ENCODE measurements around the gene XCL1. TPM values are rescaled to one million over a fixed set of nuclear protein-coding genes. Genes with fewer than 3 reads are reported as not detected.

XCL1 gene
- polyA plus RNA-seq, 1 donor from 2014 or later = 2.3 TPM

GRCh38 chr1:168609741-168610510, 33.5 kb downstream of the XCL1 start:
- Histone ChIP-seq H3K4me2 (ENCODE audit: low read length) (no peak overlapping the region), H2AFZ (ENCODE audit: low read depth, low read length) (no peak overlapping the region), H3K36me3 (ENCODE audit: insufficient read depth, low read length) (no peaks in the 10 kb centered on the region), H3K9ac (ENCODE audit: low read length) (peak overlapping the region; percentile 44), H4K20me1 (ENCODE audit: insufficient read depth) (no peaks in the 10 kb centered on the region), H3K79me2 (replicated peaks; ENCODE audit: insufficient read depth, low read length) (no peaks in the 10 kb centered on the region), H3K27ac (ENCODE audit: low read length) (peak overlapping the region; percentile 59), H3K9me2 (ENCODE audit: insufficient read depth, low read length) (no peaks in the 10 kb centered on the region), H3K4me3 (ENCODE audit: low read length) (peak overlapping the region; percentile 8), H3K27me3 (ENCODE audit: insufficient read depth, low read depth, low read length) (no peaks in the 10 kb centered on the region), H3K9me3 (ENCODE audit: low read length) (no peaks in the 10 kb centered on the region), H3F3A (ENCODE audit: insufficient read depth, low read length, poor library complexity, severe bottlenecking) (peaks cover 6% of the 10 kb centered on the region)
- TF ChIP-seq EZH2 (IDR thresholded peaks at IDR 0.05; ENCODE audit: borderline replicate concordance, insufficient read depth, low read length, poor library complexity, severe bottlenecking) (no peak), POLR2AphosphoS5 (IDR thresholded peaks at IDR 0.05) (no peak), RAD21 (conservative IDR thresholded peaks at IDR 0.05) (no peak), EP300 (conservative IDR thresholded peaks at IDR 0.05; ENCODE audit: poor library complexity, severe bottlenecking) (no peak), MXI1 (conservative IDR thresholded peaks at IDR 0.05; ENCODE audit: poor library complexity, severe bottlenecking) (no peak), CTCF (IDR thresholded peaks at IDR 0.05; ENCODE audit: poor library complexity, severe bottlenecking) (no peak), REST (IDR thresholded peaks at IDR 0.05; ENCODE audit: borderline replicate concordance) (no peak)

GRCh38 chr1:168613038-168613451, 36.6 kb downstream of the XCL1 start:
- no peaks in the 10 kb centered on the region for H3K79me2 ChIP-seq (replicated peaks; ENCODE audit: insufficient read depth, low read length)
- H3K27ac ChIP-seq (ENCODE audit: low read length) = peak overlapping the region; percentile 89
- H4K20me1 ChIP-seq (ENCODE audit: insufficient read depth) = no peaks in the 10 kb centered on the region
- H3K9me2 ChIP-seq (ENCODE audit: insufficient read depth, low read length) = no peaks in the 10 kb centered on the region
- peak overlapping the region; percentile 43 for H3K4me2 ChIP-seq (ENCODE audit: low read length)
- peak overlapping the region; percentile 48 for H3K4me3 ChIP-seq (ENCODE audit: low read length)
- peaks cover 6% of the 10 kb centered on the region for H3F3A ChIP-seq (ENCODE audit: insufficient read depth, low read length, poor library complexity, severe bottlenecking)
- TF ChIP-seq RAD21 (conservative IDR thresholded peaks at IDR 0.05) (no peak), SMC3 (conservative IDR thresholded peaks at IDR 0.05; ENCODE audit: poor library complexity) (no peak), CTCF (IDR thresholded peaks at IDR 0.05; ENCODE audit: poor library complexity, severe bottlenecking) (no peak), REST (IDR thresholded peaks at IDR 0.05; ENCODE audit: borderline replicate concordance) (no peak), EZH2 (IDR thresholded peaks at IDR 0.05; ENCODE audit: borderline replicate concordance, insufficient read depth, low read length, poor library complexity, severe bottlenecking) (no peak), POLR2AphosphoS5 (IDR thresholded peaks at IDR 0.05) (no peak), MXI1 (conservative IDR thresholded peaks at IDR 0.05; ENCODE audit: poor library complexity, severe bottlenecking) (no peak)
- H3K9me3 ChIP-seq (ENCODE audit: low read length) = no peaks in the 10 kb centered on the region
- peak overlapping the region; percentile 59 for H3K9ac ChIP-seq (ENCODE audit: low read length)
- no peak overlapping the region for H2AFZ ChIP-seq (ENCODE audit: low read depth, low read length)
- H3K27me3 ChIP-seq (ENCODE audit: insufficient read depth, low read depth, low read length) = no peaks in the 10 kb centered on the region
- no peaks in the 10 kb centered on the region for H3K36me3 ChIP-seq (ENCODE audit: insufficient read depth, low read length)

Data from neural cell (in vitro differentiated cells).